Measurements from ENCODE around the gene NSG1. TPM values are rescaled to one million over a fixed set of nuclear protein-coding genes. Genes with fewer than 3 reads are reported as not detected.

Gene NSG1
- polyA plus RNA-seq, 3 donors = 3.6 to 4.8 (median 4.3) TPM

DNA sequence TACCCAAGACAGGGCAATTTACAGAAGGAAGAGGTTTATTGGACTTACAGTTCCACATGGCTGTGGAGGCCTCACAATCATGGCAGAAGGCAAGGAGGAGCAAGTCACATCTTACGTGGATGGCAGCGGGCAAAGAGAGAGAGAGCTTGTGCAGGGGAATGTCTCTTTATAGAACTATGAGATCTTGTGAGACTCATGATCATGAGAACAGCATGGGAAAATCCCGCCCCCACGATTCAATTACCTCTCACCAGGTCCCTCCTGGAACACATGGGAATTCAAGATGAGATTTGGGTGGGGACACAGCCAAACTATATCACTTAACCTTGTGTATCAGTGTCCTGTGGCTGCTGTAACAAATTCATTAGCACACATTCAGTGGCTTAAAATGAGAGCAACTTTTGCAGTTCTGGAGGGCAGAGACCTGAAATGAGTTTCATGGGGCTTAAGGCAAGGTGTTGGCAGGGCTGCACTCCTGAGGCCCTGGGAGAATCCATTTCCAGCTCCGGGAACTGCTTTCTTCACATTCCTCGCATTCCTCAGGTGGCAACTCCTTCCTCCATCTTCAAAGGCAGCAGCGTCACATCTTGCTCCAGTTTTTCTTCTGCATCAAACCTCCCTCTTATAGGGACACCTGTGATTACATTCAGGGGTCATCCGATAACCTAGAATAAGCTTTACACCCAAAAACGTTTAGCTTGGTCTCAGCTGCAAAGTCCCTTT is 22.3 kb upstream of the NSG1 start:
- DNase-seq = no peak

DNA sequence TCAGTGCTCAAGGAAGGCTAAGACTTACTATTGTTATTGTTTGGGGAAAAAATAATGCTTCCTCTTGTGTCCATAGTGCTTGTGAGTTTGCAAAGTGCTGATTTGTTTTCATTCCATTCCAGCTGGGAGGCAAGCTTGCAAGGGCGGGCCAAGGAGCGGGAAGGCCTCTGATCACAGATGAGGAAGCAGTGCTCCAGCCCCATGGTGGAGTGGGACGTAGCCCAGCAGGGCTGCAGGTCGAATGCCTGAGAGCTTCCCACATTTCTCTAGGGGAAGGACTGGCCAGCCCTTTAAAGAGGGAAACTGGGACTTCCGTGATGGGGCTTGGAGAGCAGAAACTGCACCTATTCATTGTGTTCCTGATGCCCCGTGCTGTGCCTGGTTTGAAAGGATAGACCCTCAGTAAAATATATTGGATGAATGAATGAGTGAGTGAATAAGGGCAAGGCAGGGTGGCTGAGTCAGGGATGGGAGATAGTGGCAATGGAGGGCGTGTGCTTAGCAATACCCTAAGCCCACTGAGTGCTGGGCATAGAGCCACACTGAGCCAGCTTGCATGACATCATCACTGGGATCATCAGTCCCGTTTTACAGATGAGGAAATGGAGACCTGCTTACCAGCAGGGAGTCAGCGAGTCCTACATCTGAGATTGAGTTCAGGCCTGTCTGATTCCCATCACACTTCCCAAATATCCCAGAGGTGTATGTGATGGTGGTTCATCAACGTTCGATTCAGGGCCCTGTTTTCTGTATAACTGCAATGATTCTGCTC is 17.9 kb upstream of the NSG1 start:
- no peak for DNase-seq

- DNase-seq = no peak
Measured at GRCh38 chr4:4374388-4375098, 12.4 kb upstream of the NSG1 start.

DNA sequence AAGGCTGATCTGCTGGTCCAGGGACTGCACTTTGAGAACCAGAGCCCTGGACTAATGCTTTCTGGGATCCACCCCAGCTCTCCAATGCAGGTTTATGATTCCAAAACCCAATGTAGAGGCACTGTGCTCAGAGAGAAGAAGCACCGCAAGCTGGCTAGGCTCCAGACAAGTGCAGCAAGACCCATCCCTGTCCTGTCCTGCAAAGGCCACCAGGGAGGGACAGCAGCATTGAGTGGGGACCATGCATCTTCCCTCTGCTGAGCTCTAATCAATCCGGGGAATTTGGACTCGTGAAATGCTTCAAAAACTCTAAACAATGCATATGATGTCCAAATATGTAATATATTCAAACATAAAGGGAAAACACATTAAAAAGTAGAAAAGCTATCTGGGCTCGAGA is 10.8 kb upstream of the NSG1 start:
- DNase-seq = no peak

- DNase-seq = no peak
Measured at GRCh38 chr4:4377191-4377590, 9.7 kb upstream of the NSG1 start.

DNA sequence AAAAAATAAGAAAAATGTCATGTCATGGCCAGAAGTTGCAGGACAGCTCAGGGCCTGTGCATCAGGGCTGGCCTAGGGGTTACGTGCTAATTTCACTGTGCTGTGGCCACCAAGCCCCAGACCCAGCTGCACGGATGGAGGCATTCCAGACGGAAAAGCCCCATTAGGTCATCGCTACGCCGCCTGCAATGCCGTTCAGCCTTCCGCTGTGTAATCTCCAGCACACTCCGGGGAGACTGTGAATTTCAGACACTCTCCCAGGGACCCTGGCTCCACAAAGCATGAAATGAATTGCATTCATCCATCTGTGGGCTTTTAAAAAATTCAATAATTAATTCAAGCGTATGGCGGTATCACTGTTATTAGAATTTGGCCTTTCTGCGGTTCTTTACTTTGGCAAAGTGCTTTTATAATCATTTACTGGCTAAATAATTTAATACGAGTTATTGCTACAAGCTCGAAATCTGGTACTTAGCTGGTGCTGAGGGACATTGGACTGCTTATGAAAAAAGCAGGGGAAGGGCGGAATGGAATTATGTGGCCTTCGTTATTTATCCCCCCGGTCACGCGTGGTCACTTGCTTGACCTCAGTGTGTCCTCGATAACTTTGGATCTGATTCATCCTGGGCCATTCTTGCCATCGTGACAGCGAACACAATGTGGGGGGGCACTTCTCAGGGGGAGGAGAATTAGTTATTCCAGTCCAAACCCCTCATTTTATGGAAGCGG is 9.0 kb upstream of the NSG1 start:
- DNase-seq = no peak

- no peak for DNase-seq
Measured at GRCh38 chr4:4379540-4380087, 7.3 kb upstream of the NSG1 start.

DNA sequence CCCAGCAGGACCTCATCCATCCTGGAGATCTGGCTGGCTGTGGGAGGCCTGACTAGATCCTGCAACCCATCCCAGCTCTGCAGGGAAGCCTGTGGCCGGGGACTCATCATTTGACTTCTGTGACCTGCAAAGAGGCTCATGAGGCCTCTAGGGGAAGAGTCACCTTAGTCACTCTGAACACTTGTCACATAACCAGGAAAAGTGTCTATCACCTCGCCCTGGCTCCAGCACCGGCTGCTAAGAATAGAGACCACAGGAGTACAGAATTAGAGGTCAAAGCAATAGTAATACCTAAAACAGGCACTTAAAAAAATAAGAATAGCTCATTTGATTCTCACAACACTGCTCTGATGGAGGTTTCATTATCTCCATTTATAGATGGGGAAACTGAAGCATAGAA is 3.8 kb upstream of the NSG1 start:
- no peak for DNase-seq

DNA sequence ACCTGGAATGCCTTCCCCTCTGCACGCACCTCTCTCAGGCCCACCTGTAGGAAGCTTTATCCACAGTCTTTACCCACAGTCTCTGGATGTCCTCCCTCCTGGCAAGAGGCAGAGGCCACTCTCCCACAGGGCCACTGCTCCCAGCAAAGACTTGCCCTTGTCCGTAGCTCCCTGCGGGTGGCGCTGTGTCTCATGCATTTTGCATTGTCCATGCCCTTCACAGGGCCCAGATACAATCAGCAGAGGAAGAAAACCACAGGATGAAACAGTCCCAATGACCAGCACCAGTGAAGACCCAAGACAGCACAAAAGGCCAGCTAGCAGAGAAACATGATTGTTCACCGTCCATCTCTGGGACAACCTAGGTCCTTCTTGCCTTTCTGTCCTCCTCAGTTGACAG is 2.1 kb upstream of the NSG1 start:
- DNase-seq = no peak

DNA sequence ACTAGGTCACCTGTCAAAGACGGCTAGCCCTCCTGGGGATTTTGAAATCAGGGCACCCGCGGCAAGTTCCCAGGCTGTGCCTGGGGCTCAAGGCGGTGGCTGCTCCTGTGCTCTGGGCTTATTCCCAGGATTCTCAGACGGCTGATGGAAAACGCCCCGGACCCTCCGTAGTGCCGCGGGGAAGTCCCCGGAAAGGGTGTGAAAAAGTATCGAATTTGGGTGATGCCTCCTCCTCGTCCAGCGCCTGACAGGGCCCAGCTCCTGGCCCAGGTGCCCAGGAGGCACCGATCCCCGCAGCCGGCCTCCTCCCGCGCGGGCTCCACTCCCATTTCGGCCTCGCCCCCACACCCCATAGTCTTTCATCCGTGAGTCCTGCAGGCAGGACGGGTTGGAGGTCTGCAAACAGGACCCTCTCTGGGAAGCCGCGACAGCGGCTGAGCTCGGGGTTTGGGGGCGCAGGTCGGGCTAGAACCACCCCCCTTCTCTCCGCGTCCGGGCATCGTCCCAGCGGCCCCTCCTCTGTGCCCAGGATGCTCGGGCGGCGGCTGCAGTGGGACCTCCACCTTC is 1.1 kb upstream of the NSG1 start:
- DNase-seq = no peak

DNA sequence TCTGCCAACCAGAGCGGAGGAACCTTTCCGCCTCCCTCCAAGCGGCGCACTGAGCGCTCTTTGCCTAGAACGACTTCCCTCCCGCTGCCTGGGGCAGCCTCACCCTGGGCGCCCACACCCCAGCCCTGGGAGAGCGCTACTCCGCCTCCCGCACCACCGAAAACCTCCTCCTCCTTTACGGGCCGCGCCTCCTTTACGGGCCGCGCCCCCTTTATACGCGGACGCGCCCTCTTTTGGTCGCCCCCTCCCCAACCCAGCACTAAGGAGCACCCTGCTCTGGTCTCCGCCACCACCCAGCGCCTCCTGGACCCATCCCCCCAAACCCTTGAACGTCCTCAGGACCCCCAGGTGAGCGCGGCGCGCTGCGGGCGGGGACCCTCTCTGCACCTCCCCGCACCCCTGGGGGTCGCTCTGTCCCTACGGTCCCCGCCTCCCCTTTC is 586 bp upstream of the NSG1 start:
- no peak for DNase-seq

- no peak for DNase-seq
Measured at GRCh38 chr4:4387531-4388310, 819 bp downstream of the NSG1 start.

GRCh38 chr4:4388311-4388790 is 1.4 kb downstream of the NSG1 start:
- no peak for DNase-seq

- no peak for DNase-seq
Measured at GRCh38 chr4:4388836-4389575, 2.1 kb downstream of the NSG1 start.

- DNase-seq = no peak
Measured at GRCh38 chr4:4390046-4390445, 3.1 kb downstream of the NSG1 start.

- DNase-seq = no peak
Measured at GRCh38 chr4:4390515-4391240, 3.8 kb downstream of the NSG1 start.

DNA sequence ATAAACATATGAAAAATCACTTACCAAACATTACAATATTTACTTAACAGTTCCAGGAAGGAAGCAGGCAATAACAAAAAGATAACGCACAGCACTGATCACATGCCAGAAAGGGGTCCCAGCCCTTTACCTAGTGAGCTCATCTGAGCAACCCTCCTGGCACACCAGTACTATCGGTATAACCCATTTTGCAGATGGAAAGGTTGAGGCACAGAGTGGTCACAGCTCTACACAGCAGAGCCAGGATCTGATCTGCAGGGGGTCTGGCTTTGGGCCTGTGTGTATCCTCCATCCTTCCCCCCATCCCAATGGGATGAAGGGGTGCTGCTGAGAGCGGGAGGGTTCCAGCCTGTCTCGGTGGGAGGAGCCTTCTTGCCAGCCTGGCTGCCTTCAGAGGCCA is 5.0 kb downstream of the NSG1 start:
- no peak for DNase-seq

GRCh38 chr4:4392501-4393183 is 5.7 kb downstream of the NSG1 start:
- no peak for DNase-seq
